HUES48 (cell line): Measurements from ENCODE around the gene IFNGR2.

Source experiments
- H3K27ac ChIP-seq: one replicate; pipeline ENCODE4 v1.7.0; 2013; ENCODE audit warnings: low read depth, low read length, inconsistent platforms
- H3K27me3 ChIP-seq: 2 replicates; pipeline ENCODE4 v1.6.1; 2013; ENCODE audit warnings: mild to moderate bottlenecking, low read length; ENCODE audit not compliant: control insufficient read depth, insufficient read depth
- H3K36me3 ChIP-seq: 2 replicates; pipeline ENCODE4 v1.6.1; 2013; ENCODE audit warnings: low read length; ENCODE audit not compliant: control insufficient read depth, insufficient read depth
- H3K4me1 ChIP-seq: 2 replicates; pipeline ENCODE4 v1.6.1; 2013; ENCODE audit warnings: mild to moderate bottlenecking, low read length; ENCODE audit not compliant: control insufficient read depth, insufficient read depth
- H3K4me3 ChIP-seq: 2 replicates; pipeline ENCODE4 v1.5.1; 2013; ENCODE audit warnings: mild to moderate bottlenecking, low read depth, low read length
- H3K9ac ChIP-seq: 2 replicates; pipeline ENCODE4 v1.6.1; 2013; ENCODE audit warnings: mild to moderate bottlenecking, low read depth, low read length, moderate library complexity
- H3K9me3 ChIP-seq: 2 replicates; pipeline ENCODE4 v1.6.1; 2013; ENCODE audit warnings: low read length; ENCODE audit not compliant: control insufficient read depth, insufficient read depth

The IFNGR2 gene

DNA sequence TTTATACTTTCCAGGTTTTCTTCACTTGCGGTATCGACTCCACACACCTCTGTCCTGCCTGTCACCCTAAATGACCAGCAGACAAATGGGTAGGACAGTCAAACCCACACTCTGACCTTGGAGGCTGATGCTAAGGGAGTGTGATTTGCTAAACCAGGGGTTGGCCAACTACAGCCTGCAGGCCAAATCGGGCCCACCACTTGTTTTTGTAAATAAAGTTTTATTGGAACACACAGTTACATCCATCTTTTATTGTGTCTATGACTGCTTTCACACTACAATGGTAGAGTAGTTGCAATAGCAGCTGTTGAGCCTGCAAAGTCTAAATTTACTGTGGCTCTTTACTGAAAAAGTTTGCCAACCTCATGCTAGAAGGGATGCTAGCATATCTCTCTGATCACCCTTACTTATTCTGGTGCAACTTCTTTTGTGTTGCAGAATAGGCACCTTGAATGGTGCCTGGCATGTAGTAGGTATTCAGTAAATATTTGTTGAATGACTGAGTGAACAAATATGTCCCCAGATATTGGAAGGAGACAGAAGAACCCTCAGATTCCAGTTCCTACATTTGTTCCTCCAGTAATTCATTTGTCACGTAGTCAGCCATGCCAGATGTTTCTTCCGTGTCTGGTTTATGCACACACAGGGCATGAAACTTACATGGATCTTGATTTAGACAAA is 18.6 kb downstream of the IFNGR2 start:
- Histone ChIP-seq H3K4me3 (no peak overlapping the region), H3K27me3 (no peaks in the 10 kb centered on the region), H3K36me3 (peaks cover 50% of the 10 kb centered on the region), H3K9ac (no peak overlapping the region), H3K27ac (no peak overlapping the region), H3K9me3 (no peaks in the 10 kb centered on the region), H3K4me1 (no peaks in the 10 kb centered on the region)

DNA sequence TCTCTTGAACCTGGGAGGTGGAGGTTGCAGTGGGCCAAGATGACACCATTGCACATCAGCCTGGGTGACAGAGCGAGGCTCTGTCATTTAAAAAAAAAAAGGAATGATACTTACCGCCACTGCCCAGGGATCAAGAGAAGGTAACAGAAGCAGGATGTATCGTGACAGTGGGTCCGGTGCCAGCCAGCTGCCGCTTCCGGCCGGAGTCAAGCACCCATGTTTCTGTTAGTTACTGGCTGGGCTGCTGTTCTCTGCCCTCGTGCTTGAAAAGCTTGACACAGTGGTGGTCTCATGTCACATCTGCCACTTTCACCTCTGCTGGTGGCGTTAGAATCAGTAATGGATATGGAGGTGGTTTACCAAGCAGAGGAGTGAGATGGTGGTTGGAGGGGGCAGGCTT is 21.0 kb downstream of the IFNGR2 start:
- H3K9me3 ChIP-seq, result no peaks in the 10 kb centered on the region
- no peak overlapping the region for H3K27ac ChIP-seq
- no peaks in the 10 kb centered on the region for H3K4me1 ChIP-seq
- no peak overlapping the region for H3K4me3 ChIP-seq
- H3K36me3 ChIP-seq, result peaks cover 60% of the 10 kb centered on the region
- H3K9ac ChIP-seq, result no peak overlapping the region
- H3K27me3 ChIP-seq, result no peaks in the 10 kb centered on the region

DNA sequence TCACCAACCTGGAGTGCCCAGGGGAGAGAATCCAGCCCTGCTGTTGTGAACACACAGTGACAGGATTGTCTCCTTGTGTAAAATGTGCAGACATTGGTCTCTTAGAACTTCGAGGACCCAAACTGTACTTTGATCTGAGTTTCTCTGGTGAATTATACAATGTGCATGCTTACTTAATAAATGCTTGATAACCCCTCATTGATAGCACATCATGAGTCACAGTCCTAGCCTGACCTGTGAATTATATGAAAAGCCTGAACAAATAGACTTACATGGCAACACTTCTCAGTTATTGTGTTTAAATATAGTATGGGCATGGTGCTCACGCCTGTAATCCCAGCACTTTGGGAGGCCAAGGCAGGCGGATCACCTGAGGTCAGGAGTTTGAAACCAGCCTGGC is 22.6 kb downstream of the IFNGR2 start:
- Histone ChIP-seq H3K4me1 (no peaks in the 10 kb centered on the region), H3K9me3 (no peaks in the 10 kb centered on the region), H3K4me3 (no peak overlapping the region), H3K9ac (no peak overlapping the region), H3K27me3 (no peaks in the 10 kb centered on the region), H3K27ac (no peak overlapping the region), H3K36me3 (peaks cover 64% of the 10 kb centered on the region)

DNA sequence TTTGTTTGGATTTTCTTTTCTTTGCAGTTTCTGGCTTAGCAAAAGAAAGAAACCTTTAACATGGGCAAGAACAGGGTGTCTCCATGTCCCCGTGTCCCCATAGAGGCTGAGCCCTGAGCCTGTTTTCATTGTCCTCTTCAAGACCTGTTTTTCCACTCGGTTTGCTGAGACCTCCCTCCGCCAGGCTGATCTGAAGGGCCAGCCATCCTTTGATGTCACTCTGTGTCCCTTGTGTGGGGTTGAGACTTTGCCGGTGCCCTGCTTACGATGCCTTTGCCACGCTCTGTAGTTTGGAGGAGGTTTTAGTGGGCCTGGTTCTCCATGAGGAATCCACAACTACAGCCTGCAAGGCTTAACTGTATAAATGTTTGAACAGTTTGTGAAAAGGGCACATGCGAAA is 23.8 kb downstream of the IFNGR2 start:
- no peak overlapping the region for H3K27ac ChIP-seq
- no peaks in the 10 kb centered on the region for H3K27me3 ChIP-seq
- no peak overlapping the region for H3K9ac ChIP-seq
- no peaks in the 10 kb centered on the region for H3K9me3 ChIP-seq
- H3K4me1 ChIP-seq, result no peaks in the 10 kb centered on the region
- H3K4me3 ChIP-seq, result no peak overlapping the region
- H3K36me3 ChIP-seq, result peaks cover 68% of the 10 kb centered on the region

DNA sequence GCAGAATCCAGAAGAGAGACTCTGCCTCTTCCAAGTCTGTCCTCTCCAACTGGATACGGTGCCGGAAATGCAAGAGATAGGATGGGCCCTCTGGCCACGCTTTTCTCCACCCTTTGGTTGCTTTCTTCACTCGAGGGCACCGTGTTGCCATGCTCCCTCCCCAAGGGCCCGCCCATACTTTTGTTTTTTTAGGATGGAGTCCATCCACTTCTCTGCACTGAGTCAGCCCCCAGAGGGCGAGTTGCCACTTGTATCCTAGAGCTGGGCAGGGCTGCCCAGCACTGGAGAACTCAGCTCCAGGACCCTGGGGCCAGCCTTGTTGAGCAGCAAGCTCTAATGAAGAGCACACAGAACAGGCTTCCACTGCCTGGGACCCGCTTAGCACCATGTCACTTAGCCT is 25.5 kb downstream of the IFNGR2 start:
- Histone ChIP-seq H3K9ac (no peak overlapping the region), H3K9me3 (no peaks in the 10 kb centered on the region), H3K36me3 (peaks cover 80% of the 10 kb centered on the region), H3K27me3 (no peaks in the 10 kb centered on the region), H3K4me3 (no peak overlapping the region), H3K27ac (no peak overlapping the region), H3K4me1 (no peaks in the 10 kb centered on the region)

DNA sequence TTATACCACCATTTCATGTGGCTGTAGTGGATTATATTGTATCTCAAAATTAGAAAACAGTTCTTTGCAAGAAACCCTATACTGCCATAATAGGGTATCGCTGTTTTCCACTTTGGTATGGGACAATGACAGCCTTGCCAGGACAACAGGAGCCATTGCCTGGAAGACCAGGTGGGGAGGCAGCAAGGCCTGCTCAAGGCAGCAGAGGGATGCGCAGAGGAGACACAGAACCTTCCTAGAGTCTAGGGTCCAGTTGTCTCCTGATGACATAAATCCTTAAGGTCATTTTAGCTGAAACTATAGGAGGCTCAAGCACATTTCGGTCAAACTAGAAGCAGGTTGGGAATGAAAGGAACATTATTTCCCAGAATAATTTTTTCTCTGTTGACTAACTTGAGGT is 27.6 kb downstream of the IFNGR2 start:
- H3K9ac ChIP-seq, result no peak overlapping the region
- no peak overlapping the region for H3K27ac ChIP-seq
- peaks cover 80% of the 10 kb centered on the region for H3K36me3 ChIP-seq
- H3K27me3 ChIP-seq, result no peaks in the 10 kb centered on the region
- H3K4me1 ChIP-seq, result no peaks in the 10 kb centered on the region
- H3K9me3 ChIP-seq, result no peaks in the 10 kb centered on the region
- no peak overlapping the region for H3K4me3 ChIP-seq

DNA sequence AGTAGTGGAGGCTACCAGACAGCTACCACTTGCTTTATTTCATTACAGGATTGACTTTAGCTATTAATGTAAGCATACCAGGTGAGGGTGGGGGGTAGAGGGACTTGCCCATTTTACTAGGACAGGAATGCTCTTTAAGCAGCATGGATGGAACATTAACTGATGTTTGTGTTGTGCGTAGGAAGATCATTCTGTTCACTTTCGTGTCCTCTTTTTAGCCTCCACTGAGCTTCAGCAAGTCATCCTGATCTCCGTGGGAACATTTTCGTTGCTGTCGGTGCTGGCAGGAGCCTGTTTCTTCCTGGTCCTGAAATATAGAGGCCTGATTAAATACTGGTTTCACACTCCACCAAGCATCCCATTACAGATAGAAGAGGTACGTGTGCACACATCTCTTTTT is 29.3 kb downstream of the IFNGR2 start:
- H3K4me1 ChIP-seq, result no peaks in the 10 kb centered on the region
- H3K4me3 ChIP-seq, result no peak overlapping the region
- H3K27me3 ChIP-seq, result no peaks in the 10 kb centered on the region
- no peak overlapping the region for H3K9ac ChIP-seq
- peaks cover 80% of the 10 kb centered on the region for H3K36me3 ChIP-seq
- no peaks in the 10 kb centered on the region for H3K9me3 ChIP-seq
- no peak overlapping the region for H3K27ac ChIP-seq

DNA sequence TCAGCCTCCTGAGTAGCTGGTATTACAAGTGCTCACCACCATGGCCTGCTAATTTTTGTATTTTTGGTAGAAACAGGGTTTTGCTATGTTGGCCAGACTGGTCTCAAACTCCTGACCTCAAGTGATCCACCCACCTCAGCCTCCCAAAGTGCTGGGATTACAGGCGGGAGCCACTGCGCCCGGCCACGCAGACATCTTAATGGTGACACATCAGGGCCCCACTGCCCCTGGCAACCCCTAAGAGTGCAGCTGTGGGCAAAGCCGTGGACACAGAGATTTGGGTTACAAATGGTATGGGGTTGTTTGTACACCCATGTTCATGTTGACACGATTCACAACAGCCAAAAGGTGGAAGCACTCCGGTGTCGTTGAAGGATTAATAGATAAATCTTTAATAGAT is 29.8 kb downstream of the IFNGR2 start:
- Histone ChIP-seq H3K27ac (no peak overlapping the region), H3K27me3 (no peaks in the 10 kb centered on the region), H3K9ac (no peak overlapping the region), H3K4me3 (no peak overlapping the region), H3K9me3 (no peaks in the 10 kb centered on the region), H3K4me1 (no peaks in the 10 kb centered on the region), H3K36me3 (peaks cover 81% of the 10 kb centered on the region)

DNA sequence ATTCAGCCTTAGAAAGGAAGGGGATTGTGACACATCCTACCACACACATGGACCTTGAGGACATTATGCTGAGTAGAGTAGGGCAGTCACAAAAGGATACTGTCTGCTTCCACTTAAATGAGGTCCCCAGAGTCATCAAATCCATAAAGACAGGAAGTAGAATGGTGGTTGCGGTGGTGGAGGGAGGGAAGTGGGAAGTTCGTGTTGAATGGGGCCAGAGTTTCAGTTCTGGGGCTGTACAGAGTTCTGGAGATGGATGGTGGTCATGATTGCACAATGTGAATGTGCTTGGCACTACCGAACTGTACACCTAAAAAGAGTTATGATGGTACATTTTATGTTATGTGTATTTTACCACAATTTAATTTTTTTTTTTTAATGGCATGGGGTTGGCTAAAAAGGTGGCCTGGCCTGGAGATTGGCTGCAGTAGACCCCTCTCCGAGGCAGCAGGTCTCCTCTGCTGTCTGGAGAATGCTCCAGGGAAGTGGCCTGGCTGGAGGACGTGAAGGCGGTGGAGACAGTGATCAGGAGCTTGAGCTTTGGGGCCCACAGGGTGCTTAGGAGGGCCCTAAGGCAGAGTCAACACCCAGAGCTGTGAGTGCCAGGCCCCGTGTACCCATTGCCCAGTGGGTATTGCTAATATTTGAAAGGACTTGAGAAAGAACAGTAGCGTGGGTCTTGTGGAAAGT is 30.4 kb downstream of the IFNGR2 start:
- no peak overlapping the region for H3K9ac ChIP-seq
- no peaks in the 10 kb centered on the region for H3K27me3 ChIP-seq
- no peaks in the 10 kb centered on the region for H3K4me1 ChIP-seq
- H3K4me3 ChIP-seq, result no peak overlapping the region
- peaks cover 80% of the 10 kb centered on the region for H3K36me3 ChIP-seq
- H3K27ac ChIP-seq, result no peak overlapping the region
- H3K9me3 ChIP-seq, result no peaks in the 10 kb centered on the region

DNA sequence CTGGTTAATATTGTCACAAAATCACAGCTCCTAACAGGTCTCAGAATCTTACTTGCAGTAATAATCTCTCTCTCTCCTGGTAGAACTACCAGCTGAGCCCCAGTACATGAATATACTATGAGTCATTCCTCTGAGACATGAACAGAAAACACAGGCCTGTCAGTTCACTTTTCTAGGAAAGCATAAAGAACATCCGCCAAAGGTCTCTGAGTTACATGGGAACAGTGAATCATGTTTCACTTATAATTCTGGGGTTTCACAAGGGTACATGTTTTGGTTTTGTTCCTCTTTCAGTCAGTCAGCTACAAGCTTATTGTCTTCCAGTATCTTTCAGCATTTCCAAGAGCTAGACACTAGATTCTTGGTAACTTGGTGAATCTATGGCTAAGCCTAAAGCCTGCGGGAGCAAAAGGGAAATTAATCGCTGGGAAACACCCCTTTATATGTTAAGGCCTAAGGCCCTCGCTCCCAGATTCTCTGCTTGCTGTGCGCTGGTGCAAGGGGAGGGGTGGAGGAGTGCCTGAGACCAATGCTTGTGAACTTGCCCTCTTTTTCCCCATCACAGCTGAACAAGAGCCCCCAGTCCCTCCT is 31.7 kb downstream of the IFNGR2 start:
- no peaks in the 10 kb centered on the region for H3K4me1 ChIP-seq
- H3K9me3 ChIP-seq, result no peaks in the 10 kb centered on the region
- H3K9ac ChIP-seq, result no peak overlapping the region
- peaks cover 69% of the 10 kb centered on the region for H3K36me3 ChIP-seq
- H3K27me3 ChIP-seq, result no peaks in the 10 kb centered on the region
- H3K4me3 ChIP-seq, result no peak overlapping the region
- no peak overlapping the region for H3K27ac ChIP-seq

DNA sequence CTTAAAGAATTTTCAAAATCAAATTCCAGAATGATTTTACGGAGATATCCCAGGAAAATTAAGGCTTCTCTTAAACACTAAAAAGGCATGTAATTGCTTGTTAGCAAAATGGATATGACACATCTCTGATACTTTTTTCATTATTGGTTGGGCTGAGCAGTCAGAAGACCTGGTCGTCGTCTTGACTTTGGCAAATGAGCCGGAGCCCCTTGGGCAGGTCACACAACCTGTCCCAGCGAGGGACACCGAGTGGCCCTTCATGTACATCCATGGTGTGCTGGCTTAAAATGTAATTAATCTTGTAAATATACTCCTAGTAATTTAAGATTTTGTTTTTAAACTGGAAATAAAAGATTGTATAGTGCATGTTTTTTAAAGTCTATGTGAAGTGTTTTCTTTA is 33.9 kb downstream of the IFNGR2 start:
- H3K36me3 ChIP-seq, result peaks cover 49% of the 10 kb centered on the region

More for the DNA sequence above, 33.9 kb downstream of the IFNGR2 start:
- Histone ChIP-seq H3K4me3 (no peak overlapping the region), H3K9ac (no peak overlapping the region), H3K27me3 (no peaks in the 10 kb centered on the region), H3K4me1 (no peaks in the 10 kb centered on the region), H3K27ac (no peak overlapping the region), H3K9me3 (no peaks in the 10 kb centered on the region)
